ENCODE measurements around the gene SLC22A25. TPM values are rescaled to one million over a fixed set of nuclear protein-coding genes. Genes with fewer than 3 reads are reported as not detected.
"Not testable (repeated sequence)": the region's sequence is repeated elsewhere in the genome, so short reads cannot be mapped to it uniquely, and the experiment has no call there.

The SLC22A25 gene
- not detected for polyA plus RNA-seq (2013, experiment 1 of 2; ENCODE audit: insufficient read length)
- not detected for polyA plus RNA-seq (2013, experiment 2 of 2; ENCODE audit: insufficient read length)

GRCh38 chr11:63243533-63243932, at the start of gene SLC22A25:
TSS of gene SLC22A25 (minus strand) at chr11:63243599. CDS start at chr11:63229652, 13,947 bp downstream.
- no peak for DNase-seq

GRCh38 chr11:63290285-63290684, 46.9 kb upstream of the SLC22A25 start:
- no peak for DNase-seq

- DNase-seq, result no peak
Measured at GRCh38 chr11:63289658-63290057, 46.3 kb upstream of the SLC22A25 start.

GRCh38 chr11:63282579-63282978, 39.2 kb upstream of the SLC22A25 start:
- no peak for DNase-seq

- DNase-seq, result no peak
Measured at GRCh38 chr11:63280920-63281319, 37.5 kb upstream of the SLC22A25 start.

- no peak for DNase-seq
Measured at GRCh38 chr11:63277345-63277943, 34.0 kb upstream of the SLC22A25 start.

- DNase-seq, result no peak
Measured at GRCh38 chr11:63274776-63275175, 31.4 kb upstream of the SLC22A25 start.

GRCh38 chr11:63273685-63274084, 30.3 kb upstream of the SLC22A25 start:
- no peak for DNase-seq

- no peak for DNase-seq
Measured at GRCh38 chr11:63262547-63262946, 19.1 kb upstream of the SLC22A25 start.

- DNase-seq, result no peak
Measured at GRCh38 chr11:63251312-63251711, 7.9 kb upstream of the SLC22A25 start.

GRCh38 chr11:63250162-63251050, 7.0 kb upstream of the SLC22A25 start:
- no peak for DNase-seq

- no peak for DNase-seq
Measured at GRCh38 chr11:63248966-63249365, 5.6 kb upstream of the SLC22A25 start.

- DNase-seq, result not testable (repeated sequence)
Measured at GRCh38 chr11:63247237-63248002, 4.0 kb upstream of the SLC22A25 start.

- no peak for DNase-seq
Measured at GRCh38 chr11:63246045-63246444, 2.6 kb upstream of the SLC22A25 start.

GRCh38 chr11:63244862-63245261, 1.5 kb upstream of the SLC22A25 start:
- DNase-seq, result no peak

- DNase-seq, result no peak
Measured at GRCh38 chr11:63242089-63242781, 1.2 kb downstream of the SLC22A25 start.

- no peak for DNase-seq
Measured at GRCh38 chr11:63240791-63241379, 2.5 kb downstream of the SLC22A25 start.

- no peak for DNase-seq
Measured at GRCh38 chr11:63240098-63240497, 3.3 kb downstream of the SLC22A25 start.

- DNase-seq, result no peak
Measured at GRCh38 chr11:63239254-63239653, 4.1 kb downstream of the SLC22A25 start.

GRCh38 chr11:63237413-63237812, 6.0 kb downstream of the SLC22A25 start:
- DNase-seq, result no peak

GRCh38 chr11:63235471-63236461, 7.6 kb downstream of the SLC22A25 start:
- DNase-seq, result not testable (repeated sequence)

Data from fibroblast of skin of abdomen (primary cell).